Measurements from ENCODE around the gene CABP7. TPM values are rescaled to one million over a fixed set of nuclear protein-coding genes. Genes with fewer than 3 reads are reported as not detected.

The CABP7 gene
- total RNA-seq, 1 donor from 2014 or later, result 14.6 TPM

GRCh38 chr22:29697853-29698598 is 21.8 kb upstream of the CABP7 start:
- TF ChIP-seq CTCF (IDR thresholded peaks at IDR 0.05; ENCODE audit: partially characterized antibody, unreplicated experiment), result no peak
- Mint-ChIP-seq H3K27ac (ENCODE audit: unreplicated experiment) (no peak overlapping the region), H3K4me3 (ENCODE audit: unreplicated experiment) (peak overlapping the region; percentile 30), H3K4me1 (ENCODE audit: low read depth, unreplicated experiment) (peaks cover 29% of the 10 kb centered on the region), H3K9me3 (ENCODE audit: unreplicated experiment) (peaks cover 2% of the 10 kb centered on the region), H3K27me3 (ENCODE audit: unreplicated experiment) (peaks cover 4% of the 10 kb centered on the region), H3K36me3 (ENCODE audit: unreplicated experiment) (no peaks in the 10 kb centered on the region)
- no peak for DNase-seq

- DNase-seq, result no peak
- peaks cover 22% of the 10 kb centered on the region for H3K4me1 Mint-ChIP-seq (ENCODE audit: low read depth, unreplicated experiment)
Observed at GRCh38 chr22:29700206-29700899, 19.4 kb upstream of the CABP7 start.

GRCh38 chr22:29700900-29701154 is 19.0 kb upstream of the CABP7 start:
- no peak overlapping the region for H3K4me3 Mint-ChIP-seq (ENCODE audit: unreplicated experiment)
- TF ChIP-seq CTCF (IDR thresholded peaks at IDR 0.05; ENCODE audit: partially characterized antibody, unreplicated experiment), result no peak

More at GRCh38 chr22:29700206-29700899, 19.4 kb upstream of the CABP7 start:
- H3K4me3 Mint-ChIP-seq (ENCODE audit: unreplicated experiment), result no peak overlapping the region
- no peaks in the 10 kb centered on the region for H3K36me3 Mint-ChIP-seq (ENCODE audit: unreplicated experiment)
- no peaks in the 10 kb centered on the region for H3K27me3 Mint-ChIP-seq (ENCODE audit: unreplicated experiment)
- H3K27ac Mint-ChIP-seq (ENCODE audit: unreplicated experiment), result no peak overlapping the region
- H3K9me3 Mint-ChIP-seq (ENCODE audit: unreplicated experiment), result no peaks in the 10 kb centered on the region
- TF ChIP-seq CTCF (IDR thresholded peaks at IDR 0.05; ENCODE audit: partially characterized antibody, unreplicated experiment), result no peak

GRCh38 chr22:29701155-29701999 is 18.4 kb upstream of the CABP7 start:
- H3K4me3 Mint-ChIP-seq (ENCODE audit: unreplicated experiment), result no peak overlapping the region
- TF ChIP-seq CTCF (IDR thresholded peaks at IDR 0.05; ENCODE audit: partially characterized antibody, unreplicated experiment), result no peak

More at GRCh38 chr22:29700900-29701154, 19.0 kb upstream of the CABP7 start:
- no peak for DNase-seq
- no peaks in the 10 kb centered on the region for H3K27me3 Mint-ChIP-seq (ENCODE audit: unreplicated experiment)
- H3K9me3 Mint-ChIP-seq (ENCODE audit: unreplicated experiment), result no peaks in the 10 kb centered on the region
- peaks cover 22% of the 10 kb centered on the region for H3K4me1 Mint-ChIP-seq (ENCODE audit: low read depth, unreplicated experiment)
- H3K27ac Mint-ChIP-seq (ENCODE audit: unreplicated experiment), result no peak overlapping the region
- H3K36me3 Mint-ChIP-seq (ENCODE audit: unreplicated experiment), result no peaks in the 10 kb centered on the region

More at GRCh38 chr22:29701155-29701999, 18.4 kb upstream of the CABP7 start:
- Mint-ChIP-seq H3K36me3 (ENCODE audit: unreplicated experiment) (no peaks in the 10 kb centered on the region), H3K4me1 (ENCODE audit: low read depth, unreplicated experiment) (peaks cover 27% of the 10 kb centered on the region), H3K27ac (ENCODE audit: unreplicated experiment) (no peak overlapping the region), H3K27me3 (ENCODE audit: unreplicated experiment) (no peaks in the 10 kb centered on the region), H3K9me3 (ENCODE audit: unreplicated experiment) (no peaks in the 10 kb centered on the region)
- no peak for DNase-seq

All from glutamatergic neuron (in vitro differentiated cells).